Bronchial epithelial cell (primary cell): Measurements from ENCODE around the gene MPL. TPM values are rescaled to one million over a fixed set of nuclear protein-coding genes. Genes with fewer than 3 reads are reported as not detected.

Source experiments
- DNase-seq: peaks from one replicate; pipeline ENCODE4 v3.0.0-alpha.2; 2010; ENCODE audit warnings: low read depth
- FAIRE-seq: peaks from 2 replicates; lab custom pipeline; 2011; peaks lifted over from hg19 to GRCh38; lab: Jason Lieb, UNC
- H3K27me3 ChIP-seq: 2 replicates; pipeline ENCODE4 v1.5.1; 2011; ENCODE audit warnings: low read length; ENCODE audit not compliant: control insufficient read depth, insufficient read depth
- H3K36me3 ChIP-seq: 2 replicates; pipeline ENCODE4 v1.5.1; 2011; ENCODE audit warnings: low read length; ENCODE audit not compliant: control insufficient read depth, insufficient read depth
- H3K4me3 ChIP-seq: 2 replicates; pipeline ENCODE4 v1.5.1; 2011; ENCODE audit warnings: mild to moderate bottlenecking, low read depth, low read length, control low read depth
- total RNA-seq: library from RNA; depleted of rRNA; stranded (reverse); fragments of >200 nt; gene quantifications from 2 replicates; pipeline ENCODE4 v1.2.1, GENCODE V29; 2014
- TF ChIP-seq, protein P1 (sequence below): IDR thresholded peaks from 2 replicates; pipeline ENCODE4 v1.5.1; 2011; ENCODE audit warnings: mild to moderate bottlenecking, moderate library complexity, low read length, control low read depth, inconsistent platforms; ENCODE audit not compliant: insufficient read depth, severe bottlenecking

The MPL gene
- total RNA-seq, 1 donor from 2014 or later: not detected

GRCh38 chr1:43316738-43317520 lies 20.7 kb upstream of the MPL start:
- TF ChIP-seq, protein P1, sequence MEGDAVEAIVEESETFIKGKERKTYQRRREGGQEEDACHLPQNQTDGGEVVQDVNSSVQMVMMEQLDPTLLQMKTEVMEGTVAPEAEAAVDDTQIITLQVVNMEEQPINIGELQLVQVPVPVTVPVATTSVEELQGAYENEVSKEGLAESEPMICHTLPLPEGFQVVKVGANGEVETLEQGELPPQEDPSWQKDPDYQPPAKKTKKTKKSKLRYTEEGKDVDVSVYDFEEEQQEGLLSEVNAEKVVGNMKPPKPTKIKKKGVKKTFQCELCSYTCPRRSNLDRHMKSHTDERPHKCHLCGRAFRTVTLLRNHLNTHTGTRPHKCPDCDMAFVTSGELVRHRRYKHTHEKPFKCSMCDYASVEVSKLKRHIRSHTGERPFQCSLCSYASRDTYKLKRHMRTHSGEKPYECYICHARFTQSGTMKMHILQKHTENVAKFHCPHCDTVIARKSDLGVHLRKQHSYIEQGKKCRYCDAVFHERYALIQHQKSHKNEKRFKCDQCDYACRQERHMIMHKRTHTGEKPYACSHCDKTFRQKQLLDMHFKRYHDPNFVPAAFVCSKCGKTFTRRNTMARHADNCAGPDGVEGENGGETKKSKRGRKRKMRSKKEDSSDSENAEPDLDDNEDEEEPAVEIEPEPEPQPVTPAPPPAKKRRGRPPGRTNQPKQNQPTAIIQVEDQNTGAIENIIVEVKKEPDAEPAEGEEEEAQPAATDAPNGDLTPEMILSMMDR: no peak
- Histone ChIP-seq H3K27me3 (no peaks in the 10 kb centered on the region), H3K4me3 (no peak overlapping the region), H3K36me3 (no peaks in the 10 kb centered on the region)
- no peak for FAIRE-seq
- DNase-seq: no peak

DNA sequence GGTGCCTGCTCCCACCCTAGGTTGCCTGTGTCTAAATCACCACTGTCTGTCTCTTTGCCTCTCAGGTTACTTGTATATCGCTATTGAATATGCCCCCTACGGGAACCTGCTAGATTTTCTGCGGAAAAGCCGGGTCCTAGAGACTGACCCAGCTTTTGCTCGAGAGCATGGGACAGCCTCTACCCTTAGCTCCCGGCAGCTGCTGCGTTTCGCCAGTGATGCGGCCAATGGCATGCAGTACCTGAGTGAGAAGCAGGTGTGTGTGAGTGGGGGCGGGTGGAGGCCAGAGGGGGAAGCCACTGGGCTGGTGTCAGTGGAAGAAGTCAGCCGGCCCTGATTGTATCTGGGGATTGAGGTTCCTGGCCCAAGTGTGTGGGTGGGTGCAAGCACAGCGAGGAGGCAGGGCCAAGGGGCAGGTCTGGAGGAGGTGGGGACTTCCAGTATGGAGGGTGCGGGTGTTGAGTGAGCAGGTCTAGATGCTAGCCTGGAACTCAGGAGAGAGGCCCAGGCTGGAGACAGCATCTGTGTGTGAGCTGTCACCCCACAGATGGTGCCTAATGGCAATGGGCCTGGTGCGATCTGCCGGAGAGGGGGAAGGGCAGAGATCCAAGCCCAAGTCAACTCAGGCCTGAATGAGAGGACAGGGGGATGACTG lies 19.7 kb upstream of the MPL start:
- FAIRE-seq: no peak
- H3K4me3 ChIP-seq: no peak overlapping the region

GRCh38 chr1:43318831-43319230 lies 18.8 kb upstream of the MPL start:
- H3K4me3 ChIP-seq: no peak overlapping the region
- no peaks in the 10 kb centered on the region for H3K36me3 ChIP-seq
- no peak for FAIRE-seq
- no peak for DNase-seq
- H3K27me3 ChIP-seq: no peaks in the 10 kb centered on the region
- TF ChIP-seq, protein P1: no peak

More for the DNA sequence above, 19.7 kb upstream of the MPL start:
- TF ChIP-seq, protein P1: no peak
- Histone ChIP-seq H3K36me3 (no peaks in the 10 kb centered on the region), H3K27me3 (no peaks in the 10 kb centered on the region)
- DNase-seq: no peak

DNA sequence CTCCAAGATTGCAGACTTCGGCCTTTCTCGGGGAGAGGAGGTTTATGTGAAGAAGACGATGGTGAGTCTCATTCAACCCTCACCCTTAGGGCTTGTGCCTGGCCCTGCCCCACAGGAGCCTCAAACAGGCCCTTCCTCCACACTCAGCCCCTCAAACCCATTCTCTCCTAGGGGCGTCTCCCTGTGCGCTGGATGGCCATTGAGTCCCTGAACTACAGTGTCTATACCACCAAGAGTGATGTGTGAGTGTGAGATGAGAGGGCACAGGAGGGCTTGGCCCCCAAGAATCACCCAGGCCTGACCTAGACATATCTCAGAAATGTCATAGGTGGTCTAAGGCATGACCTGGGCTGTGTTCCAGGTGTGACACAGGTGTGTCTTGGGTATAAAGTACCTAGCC lies 18.3 kb upstream of the MPL start:
- no peak overlapping the region for H3K4me3 ChIP-seq
- no peaks in the 10 kb centered on the region for H3K36me3 ChIP-seq
- DNase-seq (no peak), FAIRE-seq (no peak)
- TF ChIP-seq, protein P1: no peak
- H3K27me3 ChIP-seq: no peaks in the 10 kb centered on the region

GRCh38 chr1:43319766-43320165 lies 17.9 kb upstream of the MPL start:
- TF ChIP-seq, protein P1: no peak
- FAIRE-seq (no peak), DNase-seq (no peak)
- Histone ChIP-seq H3K36me3 (no peaks in the 10 kb centered on the region), H3K27me3 (no peaks in the 10 kb centered on the region), H3K4me3 (no peak overlapping the region)
